Measurements from ENCODE around the gene XYLB.

XYLB gene

GRCh38 chr3:38457111-38458003 lies 110.8 kb downstream of the XYLB start:
- no peak for DNase-seq

GRCh38 chr3:38458796-38459498 lies 112.4 kb downstream of the XYLB start:
- no peak for DNase-seq

- no peak for DNase-seq
These were observed 113.0 kb downstream of the XYLB start for GRCh38 chr3:38459499-38460048.

GRCh38 chr3:38460377-38461270 lies 114.0 kb downstream of the XYLB start:
- no peak for DNase-seq
